H9 (cell line): ENCODE results near the gene SCGB1C1. TPM values are rescaled to one million over a fixed set of nuclear protein-coding genes. Genes with fewer than 3 reads are reported as not detected.
A peak's percentile ranks its signal among the peaks of the same experiment; 100 is the strongest.

Experiments
- DNase-seq: peaks from one replicate; pipeline ENCODE4 v3.0.0-alpha.2; 2017
- H2AFZ ChIP-seq: one replicate; pipeline ENCODE4 v1.6.1; 2013; ENCODE audit warnings: mild to moderate bottlenecking, low read length, control low read depth, moderate library complexity
- H2AK5ac ChIP-seq: 2 replicates; pipeline ENCODE4 v1.6.1; 2013; ENCODE audit warnings: low read length, control low read depth, mixed read lengths; ENCODE audit not compliant: insufficient read length
- H2BK120ac ChIP-seq: one replicate; pipeline ENCODE4 v1.6.1; 2013; ENCODE audit warnings: low read depth, mild to moderate bottlenecking, low read length, control low read depth, inconsistent platforms; ENCODE audit not compliant: poor library complexity, severe bottlenecking
- H2BK12ac ChIP-seq: 2 replicates; pipeline ENCODE4 v1.6.1; 2013; ENCODE audit warnings: low read length, control low read depth, mixed read lengths, low read depth; ENCODE audit not compliant: insufficient read length
- H2BK15ac ChIP-seq: 2 replicates; pipeline ENCODE4 v1.6.1; 2013; ENCODE audit warnings: low read depth, low read length, control low read depth
- H2BK20ac ChIP-seq: one replicate; pipeline ENCODE4 v1.6.1; 2013; ENCODE audit warnings: low read depth, mild to moderate bottlenecking, low read length, control low read depth, inconsistent platforms; ENCODE audit not compliant: poor library complexity, severe bottlenecking
- H2BK5ac ChIP-seq: 2 replicates; pipeline ENCODE4 v1.6.1; 2013; ENCODE audit warnings: low read length, control low read depth, mixed read lengths; ENCODE audit not compliant: insufficient read length
- H3K14ac ChIP-seq: 2 replicates; pipeline ENCODE4 v1.6.1; 2013; ENCODE audit warnings: low read length, control low read depth; ENCODE audit not compliant: insufficient read depth
- H3K18ac ChIP-seq: 2 replicates; pipeline ENCODE4 v1.6.1; 2013; ENCODE audit warnings: low read depth, mild to moderate bottlenecking, mixed read lengths, low read length, control low read depth; ENCODE audit not compliant: insufficient read length
- H3K23ac ChIP-seq: 2 replicates; pipeline ENCODE4 v1.6.1; 2013; ENCODE audit warnings: low read length, control low read depth, mixed read lengths, low read depth; ENCODE audit not compliant: insufficient read length
- H3K23me2 ChIP-seq: 2 replicates; pipeline ENCODE4 v1.6.1; 2013; ENCODE audit warnings: low read depth, mild to moderate bottlenecking, mixed read lengths, low read length, control low read depth; ENCODE audit not compliant: insufficient read length, poor library complexity, severe bottlenecking
- H3K27ac ChIP-seq: 2 replicates; pipeline ENCODE4 v1.5.1; 2013; ENCODE audit warnings: low read length, control low read depth, mixed read lengths, low read depth; ENCODE audit not compliant: insufficient read length
- H3K27me3 ChIP-seq: 2 replicates; pipeline ENCODE4 v1.6.1; 2013; ENCODE audit warnings: low read length, control low read depth, inconsistent platforms; ENCODE audit not compliant: insufficient read depth
- H3K4ac ChIP-seq: 2 replicates; pipeline ENCODE4 v1.6.1; 2013; ENCODE audit warnings: low read depth, mild to moderate bottlenecking, control low read depth, inconsistent platforms, low read length, moderate library complexity
- H3K4me1 ChIP-seq: 2 replicates; pipeline ENCODE4 v1.6.1; 2013; ENCODE audit warnings: low read length, control low read depth, inconsistent platforms; ENCODE audit not compliant: insufficient read depth
- H3K4me2 ChIP-seq: 2 replicates; pipeline ENCODE4 v1.6.1; 2013; ENCODE audit warnings: low read length, control low read depth, mixed read lengths; ENCODE audit not compliant: insufficient read length, insufficient read depth
- H3K56ac ChIP-seq: 2 replicates; pipeline ENCODE4 v1.6.1; 2013; ENCODE audit warnings: low read depth, mild to moderate bottlenecking, mixed read lengths, low read length, control low read depth; ENCODE audit not compliant: insufficient read length
- H3K79me1 ChIP-seq: 2 replicates; pipeline ENCODE4 v1.6.1; 2013; ENCODE audit warnings: low read depth, mild to moderate bottlenecking, moderate library complexity, low read length, control low read depth, inconsistent platforms; ENCODE audit not compliant: insufficient read depth, poor library complexity, severe bottlenecking
- H3K79me2 ChIP-seq: 2 replicates; pipeline ENCODE4 v1.6.1; 2013; ENCODE audit warnings: low read length, control low read depth, inconsistent platforms; ENCODE audit not compliant: insufficient read depth
- H3K9ac ChIP-seq: 2 replicates; pipeline ENCODE4 v1.6.1; 2013; ENCODE audit warnings: low read length, control low read depth, mixed read lengths; ENCODE audit not compliant: insufficient read length; ENCODE audit errors: extremely low read depth
- H3K9me3 ChIP-seq: one replicate; pipeline ENCODE4 v1.6.1; 2013; ENCODE audit warnings: low read depth, low read length, inconsistent platforms; ENCODE audit not compliant: control insufficient read depth
- H3T11ph ChIP-seq: one replicate; pipeline ENCODE4 v1.6.1; 2013; ENCODE audit warnings: mild to moderate bottlenecking, low read length, control low read depth, inconsistent platforms
- H4K20me1 ChIP-seq: one replicate; pipeline ENCODE4 v1.6.1; 2013; ENCODE audit not compliant: control insufficient read depth, insufficient read length, insufficient read depth
- H4K5ac ChIP-seq: 2 replicates; pipeline ENCODE4 v1.6.1; 2013; ENCODE audit warnings: low read depth, mild to moderate bottlenecking, mixed read lengths, low read length, control low read depth; ENCODE audit not compliant: insufficient read length
- H4K8ac ChIP-seq: replicated peaks from 2 replicates; pipeline ENCODE4 v1.6.1; 2013; ENCODE audit warnings: low read length, control low read depth, mixed read lengths, low read depth; ENCODE audit not compliant: insufficient read length
- H4K91ac ChIP-seq: 2 replicates; pipeline ENCODE4 v1.6.1; 2013; ENCODE audit warnings: low read depth, mild to moderate bottlenecking, moderate library complexity, mixed read lengths, low read length, control low read depth; ENCODE audit not compliant: insufficient read length
- H3K27ac Mint-ChIP-seq, 3 experiments: 2 replicates in 2 of 3; 3 replicates in 1 of 3; pipeline ENCODE4 v1.8.0; 2020 to 2021; ENCODE audit warnings: mixed read lengths in 3 of 3, mild to moderate bottlenecking in 1 of 3, moderate library complexity in 1 of 3
- H3K27me3 Mint-ChIP-seq: 2 replicates; pipeline ENCODE4 v1.8.0; 2021; ENCODE audit warnings: low read depth, mild to moderate bottlenecking, moderate library complexity, mixed read lengths
- H3K36me3 Mint-ChIP-seq, 3 experiments: 2 replicates in 2 of 3; 3 replicates in 1 of 3; pipeline ENCODE4 v1.8.0; 2020 to 2021; ENCODE audit warnings: low read depth in 3 of 3, mixed read lengths in 3 of 3; ENCODE audit not compliant: insufficient read depth in 1 of 3
- H3K4me1 Mint-ChIP-seq, 2 experiments: 2 replicates each; pipeline ENCODE4 v1.8.0; 2020; ENCODE audit warnings: mixed read lengths in 2 of 2
- H3K4me3 Mint-ChIP-seq, 2 experiments: 2 replicates in 1 of 2; 3 replicates in 1 of 2; pipeline ENCODE4 v1.8.0; 2020 to 2021; ENCODE audit warnings: mild to moderate bottlenecking in 2 of 2, mixed read lengths in 2 of 2, moderate library complexity in 1 of 2
- H3K9me3 Mint-ChIP-seq, 2 experiments: 2 replicates in 1 of 2; 3 replicates in 1 of 2; pipeline ENCODE4 v1.8.0; 2020; ENCODE audit warnings: mild to moderate bottlenecking in 2 of 2, mixed read lengths in 2 of 2, moderate library complexity in 1 of 2
- WGBS: extraction: QIAGEN DNeasy Blood & Tissue Kit; methylation state at CpG from one replicate; pipeline ENCODE4 v1.1.7; 2013; ENCODE audit warnings: missing lambda C conversion rate, low lambda C conversion rate, mixed read lengths; ENCODE audit not compliant: insufficient read length; ENCODE audit errors: extremely low coverage; 5-methylcytosine and 5-hydroxymethylcytosine counted together
- total RNA-seq: library from RNA; stranded (reverse); gene quantifications from 2 replicates; pipeline ENCODE4 v1.2.1, GENCODE V29; 2021
- TF ChIP-seq, protein P1 (sequence below): fragments of 200-600 bp; sonication (generic); conservative IDR thresholded peaks from 3 replicates; pipeline ENCODE4 v1.8.0; 2021; ENCODE audit warnings: antibody characterized with exemption, mild to moderate bottlenecking

The SCGB1C1 gene
- total RNA-seq, 1 experiment from 2014 or later: not detected

DNA sequence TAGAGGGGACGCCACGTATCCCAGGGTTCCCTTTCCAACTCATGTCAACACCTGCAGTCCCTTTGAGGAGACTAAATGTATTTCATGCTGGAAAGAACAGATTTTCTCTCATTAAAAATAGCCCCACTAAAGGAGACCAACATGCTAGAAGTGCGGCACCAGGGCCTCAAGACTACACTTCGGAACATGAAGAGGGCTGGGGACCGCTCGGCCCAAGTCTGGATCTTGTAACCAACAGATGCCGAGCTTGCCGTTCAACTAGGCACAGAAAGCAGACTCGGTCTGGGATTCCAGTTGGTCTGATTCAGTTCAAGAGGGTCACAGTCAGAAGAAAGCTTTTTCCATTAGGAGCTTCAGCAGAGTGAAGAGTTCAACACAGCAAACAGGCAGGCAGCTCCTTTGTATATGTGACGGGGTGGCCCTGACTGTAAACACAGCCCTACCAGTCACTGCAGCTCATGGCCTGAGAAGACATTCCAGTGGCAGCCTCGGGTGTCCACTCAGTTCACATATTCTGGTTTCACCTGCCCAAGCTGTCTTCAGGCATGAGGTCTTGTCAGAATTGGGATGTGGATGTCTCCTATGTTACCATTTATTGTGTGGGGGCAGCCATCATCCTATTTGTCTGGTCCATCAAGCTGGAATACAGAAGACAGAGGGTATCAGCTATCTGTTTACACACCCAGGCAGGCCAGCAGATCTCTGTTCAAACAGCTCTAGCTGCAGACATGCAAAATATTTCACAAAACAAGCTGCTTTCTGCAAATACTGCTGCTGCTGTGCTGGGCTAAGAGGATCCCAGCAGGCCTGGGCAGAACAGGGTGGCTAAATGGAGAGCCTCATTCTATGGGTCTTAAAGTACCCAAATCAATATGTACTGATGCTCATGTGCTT lies 23.4 kb downstream of the SCGB1C1 start:
- Histone ChIP-seq H4K8ac (no peak overlapping the region), H3K27ac (no peak overlapping the region), H2AFZ (no peak overlapping the region), H3K18ac (no peak overlapping the region), H3K23ac (no peak overlapping the region), H2AK5ac (no peak overlapping the region), H4K20me1 (no peaks in the 10 kb centered on the region), H4K91ac (no peak overlapping the region), H3K14ac (no peak overlapping the region), H2BK120ac (no peak overlapping the region), H3K9me3 (no peaks in the 10 kb centered on the region), H2BK15ac (no peak overlapping the region), H3K56ac (no peak overlapping the region), H2BK20ac (no peak overlapping the region), H4K5ac (no peak overlapping the region), H3K23me2 (no peaks in the 10 kb centered on the region), H3K4me2 (no peak overlapping the region), H2BK12ac (no peak overlapping the region), H3K9ac (no peak overlapping the region), H3T11ph (no peak overlapping the region), H3K4me1 (no peaks in the 10 kb centered on the region), H3K27me3 (no peaks in the 10 kb centered on the region), H3K79me2 (no peaks in the 10 kb centered on the region), H2BK5ac (no peak overlapping the region), H3K4ac (no peak overlapping the region), H3K79me1 (no peaks in the 10 kb centered on the region)
- DNase-seq: peak; percentile 12
- H3K36me3 Mint-ChIP-seq: peaks cover 19 to 57% (median 48%) of the 10 kb centered on the region in 3 experiments
- H3K4me1 Mint-ChIP-seq: no peaks in the 10 kb centered on the region
- H3K4me3 Mint-ChIP-seq: no peak overlapping the region
- no peaks in the 10 kb centered on the region for H3K9me3 Mint-ChIP-seq
- no CpG with 5 or more reads among the region's 11 CpGs for WGBS
- TF ChIP-seq, protein P1, sequence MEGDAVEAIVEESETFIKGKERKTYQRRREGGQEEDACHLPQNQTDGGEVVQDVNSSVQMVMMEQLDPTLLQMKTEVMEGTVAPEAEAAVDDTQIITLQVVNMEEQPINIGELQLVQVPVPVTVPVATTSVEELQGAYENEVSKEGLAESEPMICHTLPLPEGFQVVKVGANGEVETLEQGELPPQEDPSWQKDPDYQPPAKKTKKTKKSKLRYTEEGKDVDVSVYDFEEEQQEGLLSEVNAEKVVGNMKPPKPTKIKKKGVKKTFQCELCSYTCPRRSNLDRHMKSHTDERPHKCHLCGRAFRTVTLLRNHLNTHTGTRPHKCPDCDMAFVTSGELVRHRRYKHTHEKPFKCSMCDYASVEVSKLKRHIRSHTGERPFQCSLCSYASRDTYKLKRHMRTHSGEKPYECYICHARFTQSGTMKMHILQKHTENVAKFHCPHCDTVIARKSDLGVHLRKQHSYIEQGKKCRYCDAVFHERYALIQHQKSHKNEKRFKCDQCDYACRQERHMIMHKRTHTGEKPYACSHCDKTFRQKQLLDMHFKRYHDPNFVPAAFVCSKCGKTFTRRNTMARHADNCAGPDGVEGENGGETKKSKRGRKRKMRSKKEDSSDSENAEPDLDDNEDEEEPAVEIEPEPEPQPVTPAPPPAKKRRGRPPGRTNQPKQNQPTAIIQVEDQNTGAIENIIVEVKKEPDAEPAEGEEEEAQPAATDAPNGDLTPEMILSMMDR: no peak
- H3K27ac Mint-ChIP-seq: no peak overlapping the region
- H3K27me3 Mint-ChIP-seq: no peaks in the 10 kb centered on the region
